ENCODE data around the gene KREMEN1.
"Not testable (repeated sequence)": the region's sequence is repeated elsewhere in the genome, so short reads cannot be mapped to it uniquely, and the experiment has no call there.

The KREMEN1 gene, protein sequence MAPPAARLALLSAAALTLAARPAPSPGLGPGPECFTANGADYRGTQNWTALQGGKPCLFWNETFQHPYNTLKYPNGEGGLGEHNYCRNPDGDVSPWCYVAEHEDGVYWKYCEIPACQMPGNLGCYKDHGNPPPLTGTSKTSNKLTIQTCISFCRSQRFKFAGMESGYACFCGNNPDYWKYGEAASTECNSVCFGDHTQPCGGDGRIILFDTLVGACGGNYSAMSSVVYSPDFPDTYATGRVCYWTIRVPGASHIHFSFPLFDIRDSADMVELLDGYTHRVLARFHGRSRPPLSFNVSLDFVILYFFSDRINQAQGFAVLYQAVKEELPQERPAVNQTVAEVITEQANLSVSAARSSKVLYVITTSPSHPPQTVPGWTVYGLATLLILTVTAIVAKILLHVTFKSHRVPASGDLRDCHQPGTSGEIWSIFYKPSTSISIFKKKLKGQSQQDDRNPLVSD

DNA sequence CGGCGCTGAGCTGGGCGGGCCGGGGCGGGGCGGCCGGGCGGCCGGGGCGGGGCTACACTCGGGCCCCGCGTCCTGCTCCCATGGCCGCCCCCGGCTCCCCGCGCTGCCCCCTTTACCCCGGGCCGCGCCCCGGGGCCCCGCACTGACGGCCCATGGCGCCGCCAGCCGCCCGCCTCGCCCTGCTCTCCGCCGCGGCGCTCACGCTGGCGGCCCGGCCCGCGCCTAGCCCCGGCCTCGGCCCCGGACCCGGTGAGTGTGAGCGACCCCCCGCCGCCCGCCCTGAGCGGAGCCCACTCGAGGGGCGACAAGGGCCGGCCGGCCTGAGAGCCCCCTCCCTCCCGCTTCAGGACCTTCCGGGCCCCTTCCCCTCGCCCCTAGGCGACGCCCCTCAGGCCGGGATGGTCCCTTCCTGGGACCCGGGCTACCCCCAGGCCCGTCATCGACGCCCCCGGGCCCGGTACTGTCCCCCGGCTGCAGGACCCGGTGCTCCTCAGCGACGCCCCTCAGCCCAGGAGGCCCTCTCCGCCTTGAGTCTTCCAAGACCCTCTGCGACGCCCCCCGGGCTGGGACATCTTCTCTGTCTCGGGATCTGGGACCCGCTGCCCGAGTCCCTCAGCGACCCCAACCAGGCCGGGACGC is at the start of gene KREMEN1:
Gene KREMEN1, plus strand, starts transcription at position 57 of the 639 bp plus-strand sequence. Its CDS starts 96 bp downstream, at position 153.
- no peak for DNase-seq

DNA sequence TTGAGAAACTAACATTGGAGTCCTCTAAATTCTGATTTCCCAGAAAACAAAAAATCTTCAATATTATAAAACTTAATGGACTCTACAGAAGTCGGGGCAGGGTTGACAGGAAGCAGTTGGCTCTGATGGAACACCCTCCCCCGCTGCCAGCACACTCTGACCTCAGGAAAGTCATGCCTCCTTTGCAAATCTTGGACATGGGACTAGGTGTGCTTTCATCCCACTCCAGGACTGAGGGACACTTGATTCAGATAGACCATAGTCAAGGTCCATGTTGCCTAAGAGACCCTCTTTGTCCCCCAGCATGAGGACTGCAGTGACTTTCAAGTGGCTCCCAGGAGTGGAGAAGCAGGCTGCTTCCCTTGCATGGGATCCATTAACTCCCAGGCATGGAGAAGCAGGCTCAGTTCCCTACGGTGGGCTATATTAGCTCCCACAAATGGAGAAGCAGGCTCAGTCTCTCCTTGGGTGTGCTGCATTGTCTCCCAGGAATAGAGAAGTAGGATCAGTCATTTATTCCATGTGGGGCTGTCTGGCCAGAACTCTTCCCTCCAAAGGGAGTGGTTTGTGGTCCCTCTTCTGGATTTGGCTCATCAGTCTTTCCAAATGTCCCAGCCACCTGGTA is 49.6 kb upstream of the KREMEN1 start:
- no peak for DNase-seq

DNA sequence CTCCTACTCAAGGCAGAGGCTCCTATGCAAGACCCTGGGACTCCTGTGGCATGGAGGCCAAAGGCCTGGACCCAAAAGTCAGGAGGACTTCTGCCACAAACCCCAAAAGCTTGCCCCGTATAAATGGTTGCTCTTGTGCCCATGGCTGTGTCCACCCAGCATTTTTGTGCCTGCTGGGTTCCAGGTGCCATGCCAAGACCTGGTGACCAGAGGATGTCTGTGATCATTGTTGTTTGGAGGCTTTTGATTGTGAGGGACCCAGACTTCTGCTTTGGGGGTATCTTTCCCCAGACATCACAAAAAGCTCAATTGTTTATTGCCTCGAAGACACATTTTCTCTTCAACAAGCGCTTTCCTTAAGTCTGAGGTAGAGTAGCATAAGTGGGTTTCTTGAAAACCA is 46.3 kb upstream of the KREMEN1 start:
- DNase-seq, result no peak

DNA sequence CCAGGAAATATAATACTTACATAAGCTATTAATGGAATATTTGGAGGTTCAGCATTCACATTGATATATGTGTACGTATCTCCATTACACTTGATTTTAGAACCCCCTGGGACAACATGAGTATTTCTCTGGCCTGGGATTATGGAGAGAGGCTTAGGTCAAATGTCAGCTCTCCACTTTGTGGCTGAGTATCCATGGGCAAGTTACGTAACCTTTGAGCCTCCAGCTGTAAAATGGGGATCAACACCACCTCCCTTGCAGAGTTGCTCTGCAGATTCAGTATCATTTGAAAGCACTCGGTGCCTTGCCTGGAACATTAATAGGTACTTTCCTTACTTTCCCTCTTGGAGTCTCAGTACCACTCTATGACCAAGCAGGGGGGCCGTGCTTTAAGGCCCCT is 44.4 kb upstream of the KREMEN1 start:
- no peak for DNase-seq

DNA sequence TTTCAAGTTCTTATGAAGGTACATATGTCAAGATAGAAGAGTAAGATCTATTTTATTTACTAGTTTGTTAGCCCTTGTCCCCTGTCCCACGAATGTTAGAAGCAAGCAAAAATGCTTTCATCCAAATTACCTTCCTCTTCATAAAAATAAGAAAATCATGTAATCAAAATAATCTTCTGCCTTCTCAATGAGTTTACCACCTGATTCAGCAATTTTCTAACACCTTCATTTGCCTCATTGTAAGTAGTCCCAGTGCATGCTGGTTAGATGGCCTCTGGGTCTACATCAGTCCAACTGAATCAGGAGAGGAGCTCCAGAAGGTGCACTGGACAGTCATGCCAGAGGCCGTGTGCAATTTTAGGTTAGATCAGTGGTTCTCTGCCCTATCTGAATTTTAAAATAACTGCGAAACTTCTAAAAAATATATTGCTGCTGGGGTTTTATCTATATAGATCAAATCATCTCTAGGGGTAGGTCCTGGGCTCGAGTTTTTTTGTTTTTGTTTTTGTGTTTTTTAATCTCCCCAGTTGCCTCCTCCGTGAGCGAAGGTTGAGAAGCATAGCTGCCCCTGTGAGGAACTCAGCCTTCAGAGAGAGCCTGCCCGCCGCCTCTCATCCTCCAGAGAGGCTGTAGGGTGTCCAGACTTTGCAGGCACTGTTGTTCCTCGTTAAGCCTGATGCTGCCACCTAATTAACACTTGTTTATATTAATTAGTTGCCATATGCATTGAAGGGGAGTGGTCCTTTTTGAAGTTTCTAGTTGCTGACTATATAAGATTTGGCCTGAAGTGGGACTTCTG is 43.4 kb upstream of the KREMEN1 start:
- no peak for DNase-seq

DNA sequence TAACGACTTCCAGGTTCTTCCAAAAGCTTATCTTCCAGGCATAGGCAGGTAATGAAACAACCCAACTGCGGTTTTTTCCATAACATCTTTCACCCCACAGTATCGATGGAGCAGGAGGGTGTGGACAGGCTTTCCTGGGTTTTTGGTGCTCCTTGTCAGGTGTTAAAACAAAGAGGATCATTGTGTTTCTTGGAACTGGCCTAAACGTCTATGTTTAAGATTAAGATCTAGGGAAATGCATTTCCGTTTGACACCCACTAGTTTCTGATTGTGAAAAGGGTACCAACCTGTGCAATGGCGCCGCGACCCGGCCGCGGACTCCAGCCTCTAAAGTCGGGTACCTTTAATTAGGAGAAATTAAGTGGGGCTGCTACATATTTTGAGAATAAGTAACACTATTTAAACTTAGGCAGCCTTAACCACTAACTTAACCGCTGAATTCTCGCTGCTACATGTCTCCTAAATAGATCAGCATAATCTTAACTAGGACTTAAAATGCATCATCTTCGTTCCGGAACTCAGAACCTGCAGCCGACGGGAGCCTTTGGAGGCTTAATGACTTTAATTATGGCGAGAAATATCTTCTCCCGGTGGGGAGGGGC is 42.7 kb upstream of the KREMEN1 start:
- DNase-seq, result no peak

DNA sequence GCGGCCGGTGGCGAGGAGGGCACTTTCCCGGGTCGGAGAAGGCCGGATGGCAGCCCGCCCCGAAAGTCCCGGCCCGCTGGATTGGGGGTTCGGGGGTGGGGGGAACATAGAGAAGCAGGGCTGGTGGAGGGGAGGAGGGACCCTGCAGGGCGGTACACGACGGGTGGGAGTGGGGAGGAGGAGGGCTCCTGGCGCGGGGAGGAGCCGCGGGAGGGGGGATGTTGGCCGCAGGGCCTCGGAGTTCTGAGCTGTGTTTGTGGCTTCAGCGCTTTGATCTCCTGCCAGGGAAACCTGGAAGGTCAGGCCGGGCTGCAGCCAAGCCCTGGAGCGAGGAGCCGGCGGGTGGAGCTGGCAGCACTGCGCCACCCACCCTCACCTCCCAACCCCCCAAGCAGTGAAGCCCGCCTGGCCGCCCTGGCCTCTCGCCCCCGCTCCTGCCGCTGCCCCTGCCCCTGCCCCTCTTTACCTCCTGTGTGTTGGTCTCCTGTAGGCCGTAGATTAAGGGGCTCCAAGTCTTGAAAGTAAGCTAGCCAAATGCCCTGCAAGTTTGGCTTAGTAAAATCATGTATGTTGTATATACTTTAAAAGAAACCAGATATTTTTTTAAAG is 42.1 kb upstream of the KREMEN1 start:
- no peak for DNase-seq

DNA sequence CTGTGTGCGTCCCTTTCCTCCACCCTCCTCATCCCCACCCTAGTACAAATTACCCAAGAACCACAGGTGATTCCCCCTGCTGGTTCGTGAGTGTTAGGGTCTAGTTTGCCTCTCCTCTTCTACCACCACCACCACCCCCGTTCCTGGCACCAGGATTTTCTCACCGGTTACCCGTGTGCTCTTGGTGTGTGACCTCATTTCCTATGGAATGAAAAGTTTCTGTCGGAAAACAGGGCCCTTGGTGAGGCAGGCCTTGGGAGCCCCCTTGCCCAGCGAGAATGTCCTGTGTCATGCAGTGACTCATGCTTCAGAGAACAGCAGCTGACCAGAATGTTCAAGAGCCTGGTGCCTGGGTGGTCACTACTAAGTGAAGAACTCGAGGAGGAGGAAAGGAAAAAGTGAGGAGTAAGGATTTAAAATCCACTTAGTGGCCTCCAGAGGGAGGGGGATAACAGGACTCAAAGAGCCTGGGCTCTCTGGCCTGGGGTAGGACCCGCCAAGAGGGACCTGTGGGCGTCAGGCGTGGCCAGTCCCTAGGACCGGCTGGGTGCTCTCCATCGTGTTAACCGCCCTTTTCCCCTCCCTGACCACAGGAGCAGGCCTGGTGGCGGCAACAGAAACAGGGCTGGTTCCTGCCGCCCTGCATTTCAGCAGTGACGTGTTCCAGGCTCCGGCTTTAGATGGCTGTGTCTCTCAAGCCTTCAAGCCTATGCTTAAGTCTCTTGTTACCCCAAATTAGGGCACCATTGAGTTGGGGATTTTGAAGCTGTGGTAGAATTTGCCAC is 41.4 kb upstream of the KREMEN1 start:
- no peak for DNase-seq

DNA sequence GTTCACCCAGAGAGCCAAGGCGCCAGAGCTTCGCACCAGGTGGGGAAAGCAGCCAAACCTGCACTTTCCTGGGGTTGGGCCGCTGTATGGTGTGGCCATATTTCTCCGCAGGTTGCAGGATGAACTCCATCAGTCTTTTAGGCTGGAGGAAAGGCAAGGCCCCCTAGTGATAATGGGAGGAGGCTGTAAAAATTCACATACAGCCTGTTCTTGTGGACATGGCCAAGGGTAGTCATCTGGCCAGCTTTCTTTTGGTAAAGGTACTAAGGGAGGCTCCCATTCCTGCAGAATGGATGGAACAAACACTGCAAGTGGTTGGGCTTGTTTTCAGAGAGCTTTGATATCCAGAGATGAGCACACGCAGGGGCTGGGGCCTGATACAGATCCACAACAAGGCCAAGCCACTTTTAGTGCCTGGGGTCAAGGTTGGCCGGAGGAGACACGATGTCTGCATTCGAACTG is 40.8 kb upstream of the KREMEN1 start:
- no peak for DNase-seq

DNA sequence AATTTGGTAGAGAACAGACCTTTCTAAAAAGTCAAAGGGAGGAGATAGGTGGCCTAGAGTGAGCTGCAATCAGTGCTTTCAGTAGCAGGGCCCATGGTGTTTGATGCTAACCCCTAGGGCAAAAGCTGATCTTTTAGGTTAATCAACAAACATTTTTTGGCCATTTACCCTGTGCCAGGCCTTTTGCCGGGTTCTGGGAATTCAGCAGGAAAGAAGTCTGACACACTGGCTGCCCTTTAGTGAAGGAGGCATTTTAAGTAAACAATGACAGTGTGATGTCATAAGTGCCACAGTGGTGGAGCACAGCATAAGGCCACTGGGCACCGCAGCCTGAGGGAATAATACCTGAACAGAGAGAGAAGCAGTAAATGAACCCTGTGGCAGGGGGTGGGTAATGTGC is 40.3 kb upstream of the KREMEN1 start:
- no peak for DNase-seq

DNA sequence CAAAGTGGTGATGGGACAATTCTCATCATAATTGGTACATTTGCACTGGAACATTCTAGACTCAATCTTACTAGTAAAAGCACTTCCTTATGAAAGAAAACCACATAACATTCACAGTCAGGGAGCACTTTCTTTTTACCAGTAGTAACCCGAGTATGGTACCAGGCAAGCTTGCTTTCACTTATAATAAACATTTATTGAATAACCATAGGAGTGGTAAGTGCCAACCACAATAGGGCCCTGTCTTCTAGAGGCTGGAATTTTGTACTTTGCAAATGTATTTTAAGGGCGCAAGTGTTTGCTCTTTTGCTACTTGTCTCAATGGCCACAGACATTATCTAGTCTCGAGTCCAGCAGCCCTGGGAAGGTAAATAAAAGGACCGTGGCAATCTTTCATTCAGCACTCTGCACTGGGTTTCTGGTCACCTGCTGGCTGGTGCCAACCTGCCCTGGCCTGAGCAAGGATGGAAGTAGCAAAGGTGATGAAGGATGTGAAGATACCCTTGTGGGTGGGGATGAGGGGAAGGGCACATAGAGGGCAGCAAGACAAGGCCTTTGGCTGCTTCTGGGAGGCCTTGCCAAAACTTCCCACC is 35.4 kb upstream of the KREMEN1 start:
- no peak for DNase-seq

DNA sequence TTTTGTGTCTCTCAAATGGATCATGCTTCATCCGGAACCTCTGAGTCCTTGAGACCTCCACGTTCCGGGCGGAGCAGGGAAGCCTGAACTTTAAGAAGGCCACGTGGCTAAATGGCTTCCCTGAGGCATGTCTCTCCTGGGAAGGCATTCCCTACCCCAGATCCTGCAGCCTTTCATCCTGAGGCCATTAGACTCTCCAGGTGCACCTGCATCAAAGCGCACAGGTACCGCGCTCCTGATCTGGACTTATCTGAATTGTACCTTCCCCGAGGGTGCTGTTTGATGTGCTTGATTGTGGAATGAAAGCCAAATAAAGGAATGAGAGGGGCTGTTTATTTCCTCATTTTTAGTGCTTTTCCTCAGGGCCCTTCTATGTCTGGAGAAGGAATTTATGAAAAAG is 33.7 kb upstream of the KREMEN1 start:
- DNase-seq, result no peak

DNA sequence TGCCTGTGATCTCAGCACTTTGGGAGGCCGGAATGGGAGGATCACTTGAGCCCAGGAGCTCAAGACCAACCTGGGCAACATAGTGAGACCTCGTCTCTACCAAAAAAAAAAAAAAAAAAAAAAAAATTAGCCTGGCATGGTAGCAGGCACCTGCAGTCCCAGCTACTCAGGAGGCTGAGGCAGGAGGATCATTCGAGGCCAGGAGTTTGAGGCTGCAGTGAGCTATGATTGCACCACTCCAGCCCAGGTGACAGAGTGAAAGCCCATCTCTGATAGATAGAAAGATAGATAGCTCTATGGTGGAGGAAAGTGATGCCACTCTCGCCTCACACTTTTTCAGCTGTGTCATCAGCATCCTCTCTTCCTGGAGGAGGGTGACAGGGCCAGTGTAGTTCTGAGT is 33.2 kb upstream of the KREMEN1 start:
- DNase-seq, result not testable (repeated sequence)

DNA sequence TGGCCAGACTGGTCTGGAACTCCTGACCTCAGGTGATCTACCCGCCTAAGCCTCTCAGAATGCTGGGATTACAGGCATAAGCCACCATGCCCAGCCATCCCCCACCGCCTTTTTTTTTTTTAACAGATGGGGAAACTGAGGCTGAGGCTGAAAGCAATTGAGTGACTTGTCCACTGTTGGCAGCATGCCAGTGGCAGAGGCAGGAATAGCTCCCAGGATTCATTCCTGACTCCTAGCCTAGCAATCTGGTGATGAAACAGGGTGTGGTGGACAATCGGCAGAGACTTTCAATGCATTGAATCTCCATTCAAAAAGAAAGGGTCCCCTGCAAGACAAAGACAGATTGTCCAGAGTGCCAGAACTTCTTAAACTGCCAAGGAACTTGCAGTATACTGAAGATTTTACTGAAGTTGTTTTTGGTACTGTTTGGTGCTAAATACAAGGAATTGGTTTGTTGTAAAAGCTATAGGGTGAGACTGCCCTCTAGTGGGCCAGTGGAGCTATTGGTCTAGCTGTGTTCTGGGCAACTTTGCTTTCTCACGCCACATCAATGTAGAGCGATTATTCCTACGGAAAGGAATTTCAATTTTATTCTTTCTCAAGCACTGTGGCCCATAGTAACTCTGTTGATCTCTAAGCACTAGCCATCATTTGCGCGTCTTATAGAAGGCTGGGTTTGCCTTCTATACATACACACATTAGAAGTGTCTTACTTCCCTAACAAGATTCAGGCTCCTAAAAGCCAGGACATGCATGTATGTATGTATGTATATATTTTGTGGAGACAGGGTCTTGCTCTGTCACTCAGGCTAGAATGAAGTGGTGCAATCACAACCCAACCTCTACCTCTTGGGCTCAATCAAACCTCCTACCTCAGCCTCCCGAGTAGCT is 32.2 kb upstream of the KREMEN1 start:
- DNase-seq, result peak; percentile 64

DNA sequence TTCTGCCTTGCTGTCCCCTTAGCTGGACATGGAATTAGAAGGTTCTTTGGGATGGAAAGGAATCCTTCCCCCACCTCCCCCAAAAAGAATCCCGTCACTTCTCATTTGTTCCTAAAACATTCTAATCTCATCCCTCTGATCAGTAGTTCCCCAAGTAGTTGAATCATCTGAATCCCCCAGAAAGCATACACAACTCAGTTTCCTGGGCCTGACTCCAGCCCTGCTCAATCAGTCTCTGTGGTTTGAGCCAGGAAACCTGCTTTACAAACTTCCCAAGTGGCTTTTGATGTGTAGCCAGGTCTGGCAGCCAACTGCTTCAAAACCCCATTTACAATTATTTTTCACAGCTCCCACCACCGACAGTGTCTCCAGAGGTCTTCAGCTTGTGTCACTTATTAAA is 31.4 kb upstream of the KREMEN1 start:
- DNase-seq, result no peak

DNA sequence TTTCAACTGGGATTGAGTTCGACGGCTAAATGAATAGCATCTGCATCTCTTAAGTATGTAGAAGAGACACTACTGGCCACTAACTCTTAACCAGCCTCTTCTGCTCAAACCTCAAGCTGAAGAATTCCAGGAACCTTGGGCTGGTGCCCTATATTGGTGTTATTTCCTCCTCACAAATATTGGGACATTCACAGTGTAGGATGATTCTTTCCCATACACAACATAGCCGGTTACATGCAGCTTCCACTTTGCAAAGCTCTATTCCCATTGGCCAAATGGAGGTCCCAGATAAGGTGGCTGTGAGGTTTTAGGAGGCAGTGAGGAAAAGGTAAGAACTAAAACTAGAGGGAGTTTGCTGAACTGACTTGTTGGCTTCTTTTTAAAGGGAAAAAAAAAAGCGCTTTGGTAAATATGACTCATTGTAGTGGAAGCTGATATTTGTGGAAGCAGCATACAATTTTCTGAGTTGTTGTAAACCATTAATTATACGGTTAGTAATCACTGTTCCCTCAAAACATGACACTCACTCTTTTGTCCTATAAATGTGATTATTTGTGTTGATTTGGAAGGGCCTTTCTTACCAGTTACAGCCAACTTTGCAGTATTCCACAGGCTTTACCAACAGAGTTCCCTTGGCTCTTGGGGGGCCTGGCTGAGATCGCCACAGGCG is 28.8 kb upstream of the KREMEN1 start:
- DNase-seq, result no peak

DNA sequence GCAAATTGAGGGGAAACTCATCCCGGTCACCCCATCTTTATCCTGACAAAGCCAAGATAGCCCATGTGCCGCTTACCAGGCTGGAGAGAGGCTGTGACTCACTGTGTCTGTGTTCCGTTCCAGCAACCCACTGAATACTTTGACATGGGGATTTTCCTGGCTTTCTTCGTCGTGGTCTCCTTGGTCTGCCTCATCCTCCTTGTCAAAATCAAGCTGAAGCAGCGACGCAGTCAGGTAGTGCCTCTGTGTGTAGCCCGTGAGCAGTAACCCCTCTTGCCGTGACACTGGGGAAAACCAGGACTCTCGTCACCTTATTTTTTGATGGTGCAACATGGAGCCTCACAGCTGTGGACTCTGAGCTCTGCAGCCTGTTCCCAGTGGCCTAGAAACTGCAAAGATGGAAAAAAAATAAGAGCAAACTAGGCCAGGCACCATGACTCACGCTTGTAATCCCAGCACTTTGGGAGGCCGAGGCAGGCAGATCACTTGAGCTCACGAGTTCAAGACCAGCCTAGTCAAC is 28.1 kb upstream of the KREMEN1 start:
- no peak for DNase-seq

DNA sequence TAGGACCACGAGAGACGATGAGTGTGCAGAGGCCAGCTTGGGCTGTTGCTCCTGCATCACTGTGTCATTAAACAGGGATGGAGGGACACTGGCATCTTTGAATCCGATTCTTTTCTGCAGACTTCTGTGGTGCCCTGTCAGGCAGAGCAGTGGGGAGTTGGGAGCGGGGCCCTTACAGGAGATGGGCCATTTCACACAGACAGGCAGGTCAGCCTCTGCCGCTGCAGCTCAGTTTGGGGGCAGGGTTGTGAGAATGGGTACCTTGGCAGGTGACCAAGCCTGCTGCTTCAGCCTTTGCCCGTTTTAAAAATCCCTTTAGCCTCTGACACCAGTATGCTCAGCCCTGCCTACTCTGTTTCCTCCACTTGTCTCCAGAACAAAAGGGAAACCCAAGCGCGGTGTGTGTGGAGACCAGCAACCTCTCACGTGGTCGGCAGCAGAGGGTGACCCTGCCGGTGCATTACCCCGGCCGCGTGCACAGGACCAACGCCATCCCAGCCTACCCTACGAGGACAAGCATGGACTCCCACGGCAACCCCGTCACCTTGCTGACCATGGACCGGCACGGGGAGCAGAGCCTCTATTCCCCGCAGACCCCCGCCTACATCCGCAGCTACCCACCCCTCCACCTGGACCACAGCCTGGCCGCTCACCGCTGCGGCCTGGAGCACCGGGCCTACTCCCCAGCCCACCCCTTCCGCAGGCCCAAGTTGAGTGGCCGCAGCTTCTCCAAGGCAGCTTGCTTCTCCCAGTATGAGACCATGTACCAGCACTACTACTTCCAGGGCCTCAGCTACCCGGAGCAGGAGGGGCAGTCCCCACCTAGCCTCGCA is 23.8 kb upstream of the KREMEN1 start:
- DNase-seq, result no peak
